GM19239 (cell line): ENCODE measurements around the gene SNX25.
"Not testable (repeated sequence)": the region's sequence is repeated elsewhere in the genome, so short reads cannot be mapped to it uniquely, and the experiment has no call there.

Experiments used
- DNase-seq: peaks from one replicate; pipeline ENCODE4 v3.0.0; 2011; ENCODE audit warnings: low spot score; ENCODE audit not compliant: insufficient read length
- FAIRE-seq: peaks from 2 replicates; lab custom pipeline; 2011; peaks lifted over from hg19 to GRCh38; lab: Jason Lieb, UNC

The SNX25 gene

GRCh38 chr4:185209031-185209851 is at the start of gene SNX25:
Gene SNX25, plus strand, starts transcription at chr4:185209598. Its CDS starts 229 bp downstream, at chr4:185209827.
- FAIRE-seq (peak; percentile 78), DNase-seq (peak; percentile 64)

DNA sequence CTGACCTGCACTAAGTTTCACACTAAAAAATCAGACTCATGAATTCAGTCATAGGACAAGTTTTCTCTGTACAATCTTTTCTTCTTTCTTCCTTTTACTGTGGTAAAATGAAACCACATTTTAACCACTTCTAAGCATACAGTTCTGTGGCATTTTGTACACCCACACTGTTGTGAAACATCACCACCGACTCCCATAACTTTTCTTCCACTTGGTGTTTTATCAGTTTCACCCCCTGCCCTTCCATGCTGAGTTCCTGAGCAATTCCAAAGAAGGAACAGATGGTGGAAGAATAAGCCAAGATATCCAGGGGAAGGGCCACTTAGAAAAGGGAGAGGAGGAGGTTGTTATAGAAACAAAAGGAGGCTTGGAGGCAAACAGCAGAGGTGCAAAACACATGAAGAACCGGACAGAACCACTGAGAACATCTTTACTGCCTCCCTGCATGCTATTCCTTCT is 43.8 kb upstream of the SNX25 start:
- FAIRE-seq (no peak), DNase-seq (no peak)

GRCh38 chr4:185167234-185167633 is 42.2 kb upstream of the SNX25 start:
- no peak for FAIRE-seq
- DNase-seq, result no peak

- FAIRE-seq (peak; percentile 94), DNase-seq (no peak)
Measured at GRCh38 chr4:185171373-185172071, 37.9 kb upstream of the SNX25 start.

DNA sequence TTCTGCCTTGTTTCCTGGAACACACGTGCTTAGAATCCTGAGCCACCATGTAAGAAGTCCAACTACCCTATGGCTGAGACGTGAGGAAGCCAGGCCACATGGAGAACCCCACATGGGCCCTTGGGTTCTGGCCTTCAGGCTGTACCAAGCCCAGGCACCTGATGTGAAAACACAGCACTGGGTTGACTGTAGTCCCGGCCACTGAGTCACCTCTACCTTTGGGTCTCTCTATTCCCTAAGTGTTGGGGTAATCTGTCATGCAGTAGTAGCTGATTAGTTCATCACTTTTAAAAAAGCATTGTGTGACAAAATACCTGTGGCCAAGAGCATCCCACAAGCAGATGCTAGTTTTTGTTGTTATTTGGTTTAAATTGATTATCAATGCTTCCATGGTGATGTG is 29.9 kb upstream of the SNX25 start:
- FAIRE-seq, result peak; percentile 72
- DNase-seq, result no peak

- no peak for DNase-seq
- no peak for FAIRE-seq
Measured at GRCh38 chr4:185182239-185182638, 27.2 kb upstream of the SNX25 start.

- FAIRE-seq (peak; percentile 93), DNase-seq (no peak)
Measured at GRCh38 chr4:185183622-185184281, 25.6 kb upstream of the SNX25 start.

DNA sequence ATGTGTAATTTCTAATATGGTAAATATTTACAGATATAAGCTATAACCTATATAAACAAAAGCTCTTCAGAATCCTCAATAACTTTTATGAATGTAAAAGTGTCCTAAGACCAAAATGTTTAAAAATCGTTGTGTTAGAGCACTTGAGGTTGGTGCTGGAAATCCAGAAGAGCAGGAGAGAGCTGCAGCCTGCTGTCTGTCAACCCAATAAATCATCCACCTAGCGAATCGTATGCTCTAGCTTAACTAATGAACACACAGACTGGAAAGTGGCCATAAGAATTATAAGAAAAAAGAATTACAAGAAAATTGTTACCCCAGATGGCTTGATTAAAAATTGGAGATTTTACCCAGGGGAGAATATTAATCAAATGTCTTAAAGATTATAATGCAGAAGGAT is 22.6 kb upstream of the SNX25 start:
- DNase-seq, result no peak
- FAIRE-seq, result no peak

GRCh38 chr4:185189606-185190305 is 19.6 kb upstream of the SNX25 start:
- no peak for DNase-seq
- FAIRE-seq, result peak; percentile 54

DNA sequence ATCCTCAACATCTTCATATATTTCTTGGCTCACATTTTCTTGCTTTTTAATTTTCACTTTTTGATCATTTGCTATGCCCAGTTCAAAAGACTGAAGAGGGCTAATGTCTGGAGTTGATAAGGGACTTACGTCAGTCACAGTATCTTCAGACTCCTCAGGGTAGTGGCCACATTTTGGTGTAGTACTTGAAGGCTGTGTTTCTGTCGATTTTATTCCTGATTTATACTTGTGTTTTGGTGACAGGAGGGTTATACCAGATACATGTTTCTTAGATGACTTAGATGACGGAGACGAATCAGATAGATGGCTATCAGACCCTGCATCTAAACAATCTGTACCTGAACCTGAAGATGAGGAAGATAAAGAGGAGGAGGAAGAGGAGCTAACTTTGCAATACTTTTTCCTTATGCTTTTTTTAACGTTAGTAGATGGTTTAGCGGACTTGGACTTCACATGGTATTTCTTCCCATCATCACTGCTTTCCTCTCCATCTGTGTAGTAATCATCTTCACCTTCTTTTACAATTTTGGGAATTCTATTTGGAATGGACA is 19.0 kb upstream of the SNX25 start:
- DNase-seq (no peak), FAIRE-seq (peak; percentile 57)

DNA sequence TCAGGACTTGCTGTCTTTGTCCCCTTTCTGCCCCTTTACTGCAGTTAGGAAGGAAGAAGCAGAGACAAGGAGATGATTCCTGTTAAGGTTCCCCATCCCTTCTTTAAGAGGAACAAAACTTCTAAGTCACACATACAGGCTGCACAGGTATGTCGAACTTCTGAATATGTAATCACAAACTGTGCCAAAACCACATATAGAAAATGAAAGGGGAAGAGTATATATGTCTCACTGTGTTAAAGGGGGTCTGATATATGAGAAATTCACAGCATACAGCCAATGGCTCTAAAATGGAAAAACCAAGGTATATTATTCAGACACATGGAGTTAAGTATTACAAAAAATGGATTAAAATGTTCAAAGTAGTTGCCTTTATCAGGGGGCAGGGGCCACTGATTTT is 17.3 kb upstream of the SNX25 start:
- DNase-seq (no peak), FAIRE-seq (peak; percentile 88)

DNA sequence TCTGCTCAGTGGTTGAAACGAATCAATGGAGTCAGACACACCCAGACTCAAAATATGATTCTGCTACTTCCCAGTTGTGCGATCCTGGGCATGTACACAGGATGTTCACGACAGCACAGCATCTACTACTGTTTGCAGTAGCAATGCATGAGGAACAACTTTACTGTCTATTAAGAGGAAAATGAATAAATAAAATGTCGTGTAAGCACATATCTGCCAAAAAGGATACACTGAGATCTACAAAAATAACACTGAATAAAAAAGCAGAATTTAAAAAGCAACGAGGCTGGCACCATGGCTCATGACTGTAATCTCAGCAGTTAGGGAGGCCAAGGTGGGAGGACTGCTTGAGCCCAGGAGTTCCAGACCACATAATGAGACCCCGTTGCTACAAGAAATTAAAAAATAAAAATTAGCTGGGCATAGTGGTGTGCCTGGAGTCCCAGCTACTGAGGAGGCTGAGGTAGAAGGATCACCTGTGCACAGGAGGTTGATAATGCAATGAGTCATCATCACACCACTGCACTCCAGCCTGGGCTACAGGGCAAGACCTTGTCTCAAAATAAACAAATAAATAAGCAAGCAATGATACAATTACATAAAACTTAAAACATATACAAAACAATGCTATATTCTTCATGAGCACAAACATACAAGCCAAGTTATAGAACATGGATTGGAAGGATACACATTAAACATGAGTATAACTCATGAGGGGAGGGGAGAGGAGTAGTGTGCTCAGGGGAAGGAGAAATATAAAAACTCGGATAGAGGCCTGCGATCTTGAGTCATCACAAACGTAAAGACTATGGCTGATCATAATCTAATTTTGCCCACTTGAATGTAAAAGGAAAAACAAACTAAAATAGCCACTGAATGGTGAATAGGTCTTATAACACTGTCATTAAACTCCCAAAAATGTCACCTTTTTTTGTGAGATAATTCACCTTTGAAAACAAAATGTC is 14.2 kb upstream of the SNX25 start:
- no peak for FAIRE-seq

DNA sequence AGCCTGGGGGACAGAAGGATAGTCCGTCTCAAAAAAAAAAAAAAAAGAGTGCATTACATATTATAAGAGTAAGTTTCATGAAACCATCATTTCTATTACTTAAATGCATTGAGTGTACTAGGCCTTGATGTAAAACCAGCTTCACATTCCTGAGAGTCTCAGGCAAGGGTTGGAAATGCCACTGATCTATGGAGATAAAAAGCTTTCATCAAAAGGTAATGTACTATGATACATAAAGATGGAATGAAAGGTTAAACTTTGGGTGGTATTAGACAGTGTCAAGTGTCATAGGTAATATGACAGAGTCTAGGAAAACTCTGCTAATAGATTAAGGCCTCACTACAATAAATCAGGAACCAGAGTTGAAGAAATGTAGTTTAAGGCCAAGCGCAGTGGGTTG is 13.0 kb upstream of the SNX25 start:
- no peak for DNase-seq
- FAIRE-seq, result no peak

More for the DNA sequence above, 14.2 kb upstream of the SNX25 start:
- DNase-seq, result no peak

- FAIRE-seq, DNase-seq: not testable (repeated sequence)
Measured at GRCh38 chr4:185198189-185198588, 11.2 kb upstream of the SNX25 start.

- DNase-seq, result no peak
- peak; percentile 26 for FAIRE-seq
Measured at GRCh38 chr4:185201977-185202962, 7.1 kb upstream of the SNX25 start.

DNA sequence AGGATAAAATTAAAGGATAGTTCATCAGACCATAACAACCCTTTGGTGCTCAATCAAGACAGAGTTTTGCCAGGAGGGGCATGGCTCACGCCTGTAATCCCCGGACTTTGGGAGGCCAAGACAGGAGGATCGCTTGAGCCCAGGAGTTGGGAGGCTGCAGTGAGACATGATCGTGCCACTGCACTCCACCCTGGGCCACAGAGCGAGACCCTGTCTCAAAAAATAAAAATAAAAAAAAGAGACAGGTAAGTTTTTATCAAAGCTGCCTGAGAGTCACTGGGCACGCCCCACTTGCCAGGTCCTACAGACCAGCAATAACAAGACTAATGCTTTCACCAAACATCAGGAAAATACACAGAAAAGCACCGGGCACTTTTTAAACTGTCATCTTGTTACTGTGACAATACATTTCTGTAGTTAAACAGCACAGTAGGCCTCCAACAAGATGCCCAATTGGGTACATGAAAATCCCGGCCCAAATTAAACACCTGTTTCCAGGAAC is 6.4 kb upstream of the SNX25 start:
- DNase-seq, result no peak
- FAIRE-seq, result no peak

DNA sequence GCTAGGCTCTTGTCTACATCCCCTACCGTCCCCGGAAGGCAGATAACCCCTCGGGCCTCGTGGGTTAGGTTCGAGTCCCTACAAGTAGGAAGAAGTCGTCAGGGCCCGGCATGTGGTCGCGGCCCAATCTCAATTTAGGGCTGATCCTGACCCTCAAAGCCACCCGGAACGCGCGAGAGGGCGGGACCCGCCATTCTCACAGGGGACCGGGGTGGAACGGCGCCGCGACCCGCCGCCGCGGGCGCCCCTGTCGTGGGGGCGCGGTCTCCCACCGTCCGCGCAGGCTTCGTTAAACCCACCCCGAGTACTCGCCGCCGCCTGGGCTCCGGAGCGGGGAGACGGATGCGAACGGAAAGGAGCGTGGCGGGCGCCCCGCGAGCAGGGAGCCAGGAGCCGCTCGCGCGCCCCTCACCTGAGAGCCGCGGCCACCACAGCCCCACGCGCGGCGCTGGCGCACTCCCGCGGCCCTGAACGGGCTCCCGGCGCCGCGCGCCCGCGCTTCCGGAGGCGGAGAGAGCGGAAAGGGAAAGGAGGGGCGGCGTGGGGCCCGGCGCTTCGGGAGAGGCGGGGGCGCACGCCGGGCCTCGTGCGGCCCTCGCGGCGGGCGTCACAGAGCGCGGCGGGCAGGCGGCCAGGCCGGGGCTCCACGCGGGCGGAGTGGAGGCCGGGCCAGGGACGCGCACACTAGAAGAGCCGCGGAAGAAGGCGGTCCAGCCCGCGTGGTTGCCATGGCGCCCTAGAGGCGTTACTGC is 5.7 kb upstream of the SNX25 start, which contains the start of gene CFAP97:
TSS of gene CFAP97 (minus strand) at position 515 of the 752 bp plus-strand sequence. CDS start 12,804 bp downstream, outside the sequence.
- FAIRE-seq (peak; percentile 81), DNase-seq (peak; percentile 75)
